ENCODE data around the gene DEGS2.

Gene DEGS2

GRCh38 chr14:100132161-100132902 lies 27.1 kb downstream of the DEGS2 start:
- DNase-seq (ENCODE audit: low read depth in 2 of 2): peak; percentile 20 to 21

- no peak for DNase-seq (ENCODE audit: low read depth in 2 of 2)
Observed at GRCh38 chr14:100131181-100131580, 28.3 kb downstream of the DEGS2 start.

GRCh38 chr14:100130521-100130920 lies 28.9 kb downstream of the DEGS2 start:
- DNase-seq (ENCODE audit: low read depth in 2 of 2): no peak

- no peak for DNase-seq (ENCODE audit: low read depth in 2 of 2)
Observed at GRCh38 chr14:100129161-100129589, 30.3 kb downstream of the DEGS2 start.

DNA sequence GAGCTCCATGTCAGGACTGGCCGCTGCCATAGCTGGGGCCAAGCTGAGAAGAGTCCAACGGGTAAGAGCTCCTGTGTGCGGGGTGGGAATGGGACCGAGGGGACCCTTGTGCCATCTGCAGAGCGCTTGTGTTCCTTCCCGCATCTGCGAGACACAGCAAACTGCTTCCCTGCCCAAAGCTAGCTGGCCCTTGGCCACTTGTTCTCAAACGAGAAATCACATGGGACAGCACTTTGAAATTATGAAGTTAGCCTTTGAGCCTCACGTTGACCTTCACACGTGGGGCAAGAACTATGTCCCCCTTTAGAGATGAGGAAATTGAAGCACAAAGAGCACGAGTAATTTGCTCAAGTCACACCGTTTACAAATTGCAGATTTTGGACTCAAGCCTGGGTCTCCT lies 30.8 kb downstream of the DEGS2 start:
- no peak for DNase-seq (ENCODE audit: low read depth in 2 of 2)

DNA sequence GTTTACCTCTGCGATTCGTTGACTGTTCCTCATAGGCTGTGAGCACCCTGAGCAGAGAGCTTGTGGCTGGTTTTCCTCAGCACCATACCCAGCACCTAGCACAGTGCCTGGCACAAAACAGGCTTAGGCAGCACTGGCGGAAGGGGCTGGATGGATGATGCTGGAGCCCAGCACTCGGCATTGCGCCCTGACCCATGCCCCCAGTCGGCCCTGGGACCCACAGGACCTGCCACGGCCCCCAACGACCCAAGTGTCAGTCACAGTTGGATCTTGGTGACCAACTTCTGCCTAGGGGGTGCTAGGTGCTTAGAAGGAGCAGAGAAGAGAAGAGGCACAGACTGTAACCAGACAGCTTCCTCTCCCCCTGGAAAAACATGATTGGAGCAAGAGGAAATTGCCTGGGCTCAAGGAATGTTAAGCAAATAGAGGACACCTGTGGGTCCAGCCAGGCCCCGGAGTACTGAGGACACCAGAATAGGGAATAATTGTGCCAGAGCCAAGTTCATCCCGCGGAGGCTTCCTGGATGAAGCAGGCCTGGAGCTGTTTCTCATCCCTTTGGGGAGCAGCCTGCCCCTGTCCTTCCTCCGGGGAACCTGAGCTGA lies 31.5 kb downstream of the DEGS2 start:
- DNase-seq (ENCODE audit: low read depth in 2 of 2): no peak

DNA sequence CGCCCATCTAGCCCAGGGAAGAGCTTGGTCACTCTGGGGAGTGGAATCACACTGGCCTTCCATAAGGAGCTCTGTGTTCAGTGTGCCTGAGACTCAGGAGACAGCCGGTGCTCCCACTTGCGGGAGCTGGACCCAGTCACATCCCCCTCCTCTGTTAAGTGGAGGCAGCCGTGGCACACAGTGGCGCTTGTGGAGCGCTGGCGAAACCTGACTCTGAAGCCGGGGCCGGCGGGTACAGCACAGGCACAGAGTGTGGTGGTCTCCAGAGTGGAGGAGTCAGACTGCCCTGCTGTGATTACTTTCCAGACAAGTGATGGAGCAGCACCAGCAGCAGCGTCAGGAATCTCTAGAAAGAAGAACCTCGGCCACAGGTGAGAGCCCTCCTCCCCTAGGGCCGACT lies 33.0 kb downstream of the DEGS2 start:
- DNase-seq (ENCODE audit: low read depth in 2 of 2): no peak

DNA sequence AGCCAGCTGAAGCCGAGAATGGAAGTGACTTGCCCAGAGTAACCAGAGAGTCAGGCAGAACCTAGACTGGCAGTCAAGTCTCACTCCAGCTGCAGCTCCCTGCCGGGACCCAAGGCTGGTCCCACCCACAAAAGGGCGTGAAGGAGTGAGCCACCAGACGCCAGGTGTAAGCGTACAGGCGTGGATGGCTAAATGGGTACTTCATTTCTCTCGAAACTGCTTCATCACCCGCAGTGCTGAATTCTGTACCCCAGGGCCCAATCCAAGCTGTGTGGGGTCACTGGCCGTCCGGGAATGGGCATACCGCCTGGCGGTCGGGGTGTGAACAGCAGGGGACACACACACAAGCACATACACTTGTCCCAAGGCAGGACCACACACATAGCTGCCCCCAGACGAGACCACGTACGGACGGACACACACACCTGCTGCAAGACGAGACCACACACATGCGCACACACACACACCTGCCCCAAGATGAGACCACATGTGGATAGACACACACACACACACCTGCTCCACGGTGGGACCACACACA lies 34.8 kb downstream of the DEGS2 start:
- no peak for DNase-seq (ENCODE audit: low read depth in 2 of 2)

DNA sequence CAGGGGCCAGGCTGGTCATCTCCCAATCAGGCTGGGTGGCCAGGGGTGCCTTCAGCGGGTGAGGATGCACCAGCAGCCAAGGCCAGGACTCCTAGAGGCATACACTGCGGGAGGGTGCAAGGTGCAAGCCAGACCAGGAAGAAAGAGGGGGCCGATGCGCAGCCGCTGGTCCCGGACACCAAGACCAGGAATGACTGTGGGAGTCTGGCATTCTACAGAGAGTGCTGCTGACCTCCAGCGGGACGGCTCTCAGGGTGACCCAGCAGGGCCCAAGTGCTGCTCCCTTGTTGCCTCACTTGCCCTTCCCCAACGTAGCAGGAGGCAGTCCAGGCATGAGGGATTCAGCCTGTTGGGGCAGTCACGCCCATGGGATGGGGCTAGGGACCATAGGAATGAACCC lies 35.8 kb downstream of the DEGS2 start:
- DNase-seq (ENCODE audit: low read depth in 2 of 2): no peak

DNA sequence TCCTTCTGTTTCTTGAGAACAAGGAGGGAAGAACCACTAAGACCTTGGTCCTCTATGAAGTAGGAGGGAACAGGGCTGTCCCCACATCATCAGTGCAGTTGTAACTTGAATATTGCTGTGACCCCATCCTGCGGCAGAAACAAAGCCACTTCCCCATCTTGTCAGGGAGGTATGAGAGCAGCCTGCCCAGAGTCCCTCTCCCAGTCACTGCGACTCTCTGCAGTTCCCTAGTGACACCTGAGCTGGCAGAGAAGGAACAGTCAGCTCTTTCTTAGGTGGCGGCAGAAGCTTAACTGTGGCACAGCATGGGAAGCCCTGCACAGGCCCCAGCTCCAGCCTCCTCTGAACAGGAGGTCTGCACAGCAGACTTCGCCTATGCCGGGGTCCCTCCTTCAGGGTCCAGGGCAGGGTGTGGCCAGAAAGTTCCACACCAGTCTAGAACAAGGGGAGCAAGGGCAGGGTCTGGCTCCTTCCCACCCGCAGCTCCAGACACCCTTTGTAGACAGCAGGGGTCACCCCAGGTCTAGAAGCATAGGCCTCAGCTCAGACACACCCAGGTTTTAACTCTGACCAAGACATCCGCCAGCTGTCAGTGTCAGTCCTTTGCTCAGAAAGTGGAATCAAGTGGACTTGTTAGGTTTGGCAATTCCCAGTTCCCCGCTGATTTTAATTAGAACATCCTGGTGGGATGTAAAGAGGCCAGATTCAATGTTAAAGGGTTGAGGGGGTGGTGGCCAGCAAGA lies 36.8 kb downstream of the DEGS2 start:
- DNase-seq (ENCODE audit: low read depth in 2 of 2): no peak

DNA sequence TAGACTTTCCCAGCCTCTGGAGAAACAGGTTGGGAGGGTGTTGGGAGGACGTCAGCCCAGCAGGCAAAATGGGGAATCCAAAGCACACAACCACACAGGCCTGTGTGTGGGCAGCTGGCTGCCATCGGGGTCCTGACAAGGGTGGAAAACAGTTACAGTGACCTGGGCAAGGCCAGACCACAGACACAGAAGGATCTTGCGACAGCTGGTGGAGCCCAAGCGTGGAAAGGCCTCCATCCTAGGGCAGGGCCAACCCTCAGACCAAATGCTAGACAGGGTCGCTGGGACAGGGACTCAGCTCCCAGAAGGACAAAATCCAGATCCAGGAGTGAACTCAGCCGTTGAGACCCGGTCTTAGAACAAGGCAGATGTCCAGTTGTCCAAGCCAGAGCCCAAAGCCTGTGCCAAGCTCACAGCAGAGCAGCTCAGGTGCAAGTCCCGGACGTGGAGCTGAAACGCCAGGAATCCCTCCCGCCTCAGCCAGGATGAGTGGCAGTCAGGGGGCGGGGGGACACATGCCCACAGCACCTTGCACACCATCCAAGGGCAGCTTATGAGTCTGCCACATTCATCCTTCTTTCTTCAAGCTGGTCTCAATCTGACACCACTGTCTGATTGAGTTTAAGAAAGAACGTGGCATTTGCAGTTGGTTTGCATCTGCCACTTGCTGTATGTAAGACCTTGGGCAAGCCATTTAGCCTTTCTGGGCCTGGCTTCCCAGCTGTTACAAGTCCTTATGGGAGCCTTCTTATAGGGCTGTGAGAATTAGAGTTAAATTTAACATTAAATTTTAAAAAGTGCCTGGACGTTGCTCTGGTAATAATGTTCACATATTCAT lies 37.6 kb downstream of the DEGS2 start:
- DNase-seq (ENCODE audit: low read depth in 2 of 2): no peak

- DNase-seq (ENCODE audit: low read depth in 2 of 2): no peak
Observed at GRCh38 chr14:100120522-100121269, 38.7 kb downstream of the DEGS2 start.

DNA sequence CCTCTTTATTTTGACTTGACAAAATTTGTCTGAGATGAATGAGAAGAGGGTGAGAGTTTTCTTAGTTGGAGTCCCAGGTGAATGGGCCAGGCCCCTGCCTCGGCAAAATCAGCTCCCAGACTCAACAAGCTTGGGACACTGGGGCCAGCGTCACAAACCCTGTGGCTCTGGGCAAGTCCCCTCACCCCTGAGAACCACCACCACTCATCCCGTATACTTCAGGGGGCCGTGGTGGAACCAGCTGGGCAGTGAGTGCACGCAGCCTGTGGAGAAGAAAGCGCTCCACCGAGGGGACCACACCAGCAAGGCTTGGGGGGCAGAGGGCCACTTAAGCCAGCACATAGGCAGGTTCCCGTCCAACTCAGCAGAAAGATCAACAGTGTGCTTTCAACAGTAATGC lies 40.2 kb downstream of the DEGS2 start:
- no peak for DNase-seq (ENCODE audit: low read depth in 2 of 2)

DNA sequence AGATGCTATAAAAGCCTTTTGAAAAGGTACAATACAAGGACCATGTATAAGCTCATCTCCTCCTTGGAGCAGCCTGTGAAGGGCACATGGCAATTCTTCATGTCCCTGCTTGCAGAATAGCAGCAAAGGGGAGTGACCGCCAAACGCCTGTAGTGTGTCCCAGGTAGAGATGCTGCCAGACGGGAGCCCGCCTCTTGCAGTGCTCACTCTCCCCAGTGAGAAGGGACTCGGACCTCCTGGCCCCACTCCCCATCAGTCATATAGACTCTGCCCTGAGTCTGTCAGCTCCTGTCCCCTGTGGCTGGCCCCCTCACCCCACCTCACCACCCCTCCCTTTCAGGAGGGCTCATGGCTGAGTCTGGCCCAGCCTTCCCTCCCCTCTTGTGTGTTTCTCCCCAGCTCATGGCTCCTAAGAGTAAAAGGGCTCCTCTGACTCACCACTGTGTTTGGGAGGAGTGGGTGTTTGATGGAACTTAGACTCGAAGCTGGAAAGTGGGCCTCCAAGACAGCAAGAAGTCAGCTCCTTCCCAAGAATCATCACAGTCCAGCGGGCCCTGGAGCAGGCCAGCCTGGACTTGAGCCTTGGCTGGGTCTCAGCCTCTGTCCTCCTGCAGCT lies 40.9 kb downstream of the DEGS2 start:
- no peak for DNase-seq (ENCODE audit: low read depth in 2 of 2)

- no peak for DNase-seq (ENCODE audit: low read depth in 2 of 2)
Observed at GRCh38 chr14:100117633-100118395, 41.6 kb downstream of the DEGS2 start.

GRCh38 chr14:100117026-100117425 lies 42.4 kb downstream of the DEGS2 start:
- no peak for DNase-seq (ENCODE audit: low read depth in 2 of 2)

GRCh38 chr14:100116134-100116533 lies 43.3 kb downstream of the DEGS2 start:
- DNase-seq (ENCODE audit: low read depth in 2 of 2): no peak

- DNase-seq (ENCODE audit: low read depth in 2 of 2): no peak
Observed at GRCh38 chr14:100115726-100116125, 43.7 kb downstream of the DEGS2 start.

GRCh38 chr14:100115236-100115635 lies 44.2 kb downstream of the DEGS2 start:
- no peak for DNase-seq (ENCODE audit: low read depth in 2 of 2)
